Measurements from ENCODE around the gene TMOD4.

Gene TMOD4

DNA sequence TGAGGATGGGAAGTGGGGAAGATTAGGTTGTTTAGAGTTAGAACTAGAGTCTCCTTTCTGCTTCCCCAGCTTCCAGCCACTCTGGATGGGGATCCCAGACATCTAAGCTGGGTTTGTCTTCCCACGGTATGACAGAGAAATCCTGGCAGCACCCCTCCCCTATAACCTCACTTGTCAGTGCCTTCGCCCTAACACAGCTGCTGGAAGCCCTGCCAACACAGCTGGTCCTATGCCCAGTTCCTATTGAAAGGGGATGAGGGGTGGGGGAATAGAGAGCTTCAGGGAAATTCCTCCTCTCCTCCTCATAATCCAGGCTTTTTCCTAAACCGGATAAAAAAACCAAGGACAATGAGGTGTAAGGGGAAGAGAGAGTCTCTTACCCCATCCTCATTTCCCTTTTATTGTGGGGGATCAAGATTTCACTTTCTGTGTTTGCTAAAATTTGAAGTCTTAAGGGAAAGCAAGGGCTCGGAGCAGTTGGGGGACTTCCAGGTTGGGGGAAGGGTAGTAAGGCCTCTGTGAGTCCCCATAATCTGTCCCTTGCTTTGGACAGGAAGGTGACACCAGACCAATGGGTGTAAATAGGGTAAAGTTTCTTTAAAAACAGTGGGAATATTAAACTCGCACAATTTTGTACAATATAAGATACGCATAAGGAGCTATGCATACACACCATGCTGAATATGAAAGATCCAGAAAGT is 590 bp downstream of the TMOD4 start:
- no peak for DNase-seq

DNA sequence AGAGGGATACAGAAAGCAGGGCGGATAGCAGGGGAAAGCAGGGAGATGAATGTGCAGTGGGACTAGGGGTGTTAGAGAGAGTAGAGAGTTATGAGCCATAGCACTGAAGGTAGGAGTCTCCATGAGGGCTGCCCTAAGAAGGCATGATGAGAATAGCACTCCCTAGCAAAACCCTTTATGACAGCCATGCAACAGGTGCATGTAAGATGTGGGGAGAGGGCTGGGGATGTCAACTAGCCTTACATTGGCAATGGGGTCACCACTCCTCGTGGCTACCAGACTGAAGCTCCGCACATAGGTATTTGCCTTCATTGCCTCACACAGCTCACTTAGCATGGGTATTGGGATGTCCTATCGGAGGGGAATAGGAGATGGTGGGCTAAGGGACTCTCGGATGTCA is 4.6 kb downstream of the TMOD4 start:
- no peak for DNase-seq

- no peak for DNase-seq
These were observed 8.7 kb downstream of the TMOD4 start for GRCh38 chr1:151167116-151167515.

GRCh38 chr1:151166505-151166956 is 9.2 kb downstream of the TMOD4 start:
- DNase-seq = no peak

GRCh38 chr1:151165738-151166504 is 9.9 kb downstream of the TMOD4 start, which contains the start of the genes LYSMD1 and SCNM1:
LYSMD1 (minus strand) TSS chr1:151165902; CDS start chr1:151165258, 644 bp downstream.
SCNM1 (plus strand) TSS chr1:151166144; CDS start chr1:151166153, 9 bp downstream.
- peak; percentile 87 to 94 for DNase-seq

- no peak for DNase-seq
These were observed 10.5 kb downstream of the TMOD4 start for GRCh38 chr1:151165281-151165737.

- no peak for DNase-seq
These were observed 11.0 kb downstream of the TMOD4 start for GRCh38 chr1:151164732-151165280.

DNA sequence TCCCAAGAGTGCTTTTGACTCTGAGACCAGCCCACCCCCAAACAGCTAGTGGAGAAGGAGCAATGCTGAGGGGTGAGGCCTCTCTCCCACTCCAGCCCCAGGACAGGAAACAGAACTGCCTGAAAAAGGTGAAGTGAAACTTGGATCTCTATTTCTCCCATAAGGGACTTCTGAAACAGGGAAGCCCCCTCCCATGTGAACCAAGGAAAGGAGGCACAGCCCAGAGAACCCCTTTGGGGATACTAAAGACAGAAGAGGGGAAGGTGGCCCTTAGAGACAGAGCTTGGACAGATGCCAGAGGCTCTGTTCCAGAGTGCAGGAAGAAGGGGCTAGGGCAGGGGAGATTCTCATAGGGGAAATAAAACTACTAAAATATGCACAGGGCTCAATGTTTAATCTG is 16.4 kb downstream of the TMOD4 start:
- DNase-seq = no peak

GRCh38 chr1:151158751-151159251 is 17.0 kb downstream of the TMOD4 start:
- DNase-seq = no peak

DNA sequence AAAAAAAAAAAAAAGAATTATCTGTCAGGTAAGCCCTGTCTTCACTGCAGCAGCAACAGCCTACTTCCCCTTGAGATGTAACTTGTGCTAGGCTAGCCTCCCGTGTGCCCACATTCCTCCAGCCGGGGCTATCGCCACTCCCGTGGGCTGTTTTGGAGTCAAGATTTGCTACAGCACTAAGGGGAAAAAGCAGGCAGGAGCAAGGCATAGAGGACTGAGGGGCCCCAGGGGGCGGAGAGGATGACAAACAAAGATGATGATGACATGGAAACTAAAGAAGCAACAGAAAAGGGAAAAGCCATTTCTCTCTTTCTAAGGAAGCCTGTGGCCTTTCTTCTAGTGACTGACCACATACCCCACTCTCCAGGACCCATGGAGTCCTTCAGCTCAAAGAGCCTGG is 17.5 kb downstream of the TMOD4 start:
- no peak for DNase-seq

GRCh38 chr1:151157067-151157531 is 18.7 kb downstream of the TMOD4 start:
- DNase-seq = no peak

GRCh38 chr1:151156515-151156819 is 19.3 kb downstream of the TMOD4 start, which contains the start of gene TNFAIP8L2:
TNFAIP8L2 (plus strand) TSS chr1:151156649; CDS start chr1:151158698, 2,049 bp downstream.
- no peak for DNase-seq

GRCh38 chr1:151147665-151148064 is 28.1 kb downstream of the TMOD4 start:
- no peak for DNase-seq

DNA sequence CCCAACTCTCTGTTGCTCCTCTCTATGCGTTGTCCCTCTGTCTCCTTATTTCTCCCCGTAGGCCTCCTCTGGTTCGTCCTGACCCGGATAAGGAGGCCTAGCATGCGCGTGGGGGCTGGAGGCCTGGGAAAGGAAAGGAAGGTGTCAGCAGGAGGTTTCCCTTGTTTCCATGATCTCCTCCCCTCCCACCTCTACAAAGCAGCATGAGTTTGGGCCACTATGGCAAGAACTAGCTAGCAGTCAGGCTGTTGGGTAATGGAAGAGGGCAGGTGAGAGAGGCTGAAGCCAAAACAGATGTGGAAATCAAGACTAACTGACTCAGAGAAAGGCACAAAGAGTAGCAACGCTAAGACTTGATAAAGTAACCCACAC is 28.7 kb downstream of the TMOD4 start:
- no peak for DNase-seq

GRCh38 chr1:151146412-151147131 is 29.2 kb downstream of the TMOD4 start, which contains the start of gene SEMA6C:
SEMA6C (minus strand) TSS chr1:151146631; CDS start chr1:151142621, 4,010 bp downstream.
- peak; percentile 20 to 82 for DNase-seq

DNA sequence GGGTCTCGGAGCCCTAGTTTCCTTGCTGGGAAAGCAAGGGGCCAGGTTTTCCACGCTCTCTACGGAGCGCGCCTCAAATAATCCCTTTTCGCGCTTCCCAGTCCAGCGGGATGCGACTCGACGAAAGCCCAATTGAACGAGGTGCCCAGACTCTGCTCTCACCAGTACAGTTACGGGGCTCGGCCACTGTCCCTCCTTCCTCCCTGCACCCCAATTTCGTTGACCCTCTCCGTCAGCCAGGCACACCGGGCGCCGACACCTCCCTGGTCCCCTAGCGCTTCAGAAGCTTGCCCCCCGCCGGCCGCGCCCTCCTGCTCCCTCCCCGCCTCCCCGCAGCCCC is 29.7 kb downstream of the TMOD4 start:
- no peak for DNase-seq

DNA sequence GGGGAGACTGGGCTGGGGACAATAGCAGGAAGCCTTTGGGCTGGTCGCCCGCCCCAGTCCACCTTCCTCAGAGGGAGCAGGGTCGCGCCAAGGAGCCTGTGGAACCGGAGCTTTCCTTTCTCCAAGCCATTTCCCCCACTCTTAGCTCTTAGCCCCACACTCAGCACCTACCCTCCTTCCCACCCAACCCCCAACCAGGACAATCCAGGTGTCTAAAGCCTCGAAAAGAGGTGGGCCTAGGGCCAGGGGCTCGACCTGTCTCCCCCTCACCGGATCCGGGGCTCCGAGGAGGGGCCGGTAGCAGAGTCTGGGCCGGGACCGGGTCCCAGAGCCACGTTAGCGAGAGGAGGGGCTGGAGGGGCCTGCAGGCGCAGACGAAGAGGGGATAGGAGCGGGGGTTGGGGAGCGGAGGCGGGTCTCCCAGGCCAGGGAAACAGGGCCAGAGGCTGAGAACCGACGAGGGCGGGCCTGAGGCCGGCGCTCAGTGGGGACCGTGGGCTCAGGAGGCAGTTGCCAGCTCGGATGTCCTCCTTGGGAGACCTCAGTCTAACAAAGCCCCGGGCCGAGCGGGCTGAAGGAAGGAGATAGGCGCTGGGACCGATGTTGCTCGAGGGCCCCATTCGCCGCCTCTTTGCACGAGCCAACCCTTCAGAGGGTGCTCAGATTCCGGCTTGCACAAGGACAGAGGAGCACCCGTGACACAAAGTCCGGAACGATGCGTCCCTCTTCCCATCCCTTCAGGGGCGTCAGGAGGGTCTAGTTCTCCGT is 30.3 kb downstream of the TMOD4 start:
- DNase-seq = no peak

- no peak for DNase-seq
These were observed 31.1 kb downstream of the TMOD4 start for GRCh38 chr1:151144474-151145303.

GRCh38 chr1:151143986-151144385 is 31.8 kb downstream of the TMOD4 start:
- DNase-seq = no peak

- DNase-seq = no peak
These were observed 32.7 kb downstream of the TMOD4 start for GRCh38 chr1:151143057-151143435.

DNA sequence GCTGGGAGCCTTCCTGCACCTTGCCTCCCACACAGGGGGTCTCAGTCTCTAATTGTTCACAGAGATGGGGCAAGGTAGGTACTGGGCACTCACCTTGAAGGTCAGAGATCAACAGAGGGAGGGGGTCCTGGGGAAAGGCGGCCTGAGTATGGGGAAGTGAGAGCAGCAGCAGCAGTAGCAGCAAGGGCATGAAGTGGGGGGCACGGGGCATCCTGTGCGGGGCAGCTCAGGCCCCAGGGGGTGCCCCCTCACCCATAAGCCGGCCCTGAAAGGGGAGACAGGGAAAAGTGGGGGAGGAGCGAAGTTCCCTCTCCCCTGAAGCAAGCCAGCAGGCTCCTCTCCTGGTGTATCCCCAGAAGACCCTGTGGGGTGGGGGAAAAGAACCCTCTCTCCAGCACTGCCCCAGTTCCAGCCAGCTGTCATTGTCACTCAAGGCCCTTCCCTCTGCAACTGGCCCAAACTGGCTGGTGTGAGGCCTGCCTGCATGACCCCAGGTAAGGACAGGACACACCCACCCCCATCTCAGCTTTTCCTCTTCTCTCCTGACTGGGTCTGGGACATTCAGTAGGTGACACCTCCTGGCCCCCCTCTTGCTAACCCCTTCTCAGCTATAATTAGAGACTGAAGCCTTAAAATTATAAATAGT is 33.2 kb downstream of the TMOD4 start:
- DNase-seq = no peak
